Measurements from ENCODE around the gene CCDC80.

- TF ChIP-seq EZH2 (IDR thresholded peaks at IDR 0.05; ENCODE audit: borderline replicate concordance) (no peak), CTCF (IDR thresholded peaks at IDR 0.05; ENCODE audit: poor library complexity) (no peak)
Observed at GRCh38 chr3:112675349-112675748, 34.4 kb upstream of the CCDC80 start.

Data from hepatocyte (in vitro differentiated cells).